ES-I3 (cell line): ENCODE results near the gene MAP2K3.
"Not testable (repeated sequence)": the region's sequence is repeated elsewhere in the genome, so short reads cannot be mapped to it uniquely, and the experiment has no call there.

Source experiments
- H3K36me3 ChIP-seq: 2 replicates; pipeline ENCODE4 v1.6.1; 2013; ENCODE audit warnings: mild to moderate bottlenecking, low read length, control low read depth, moderate library complexity; ENCODE audit not compliant: insufficient read depth
- H3K4me1 ChIP-seq: 2 replicates; pipeline ENCODE4 v1.6.1; 2013; ENCODE audit warnings: mild to moderate bottlenecking, control low read depth, low read length; ENCODE audit not compliant: insufficient read depth
- H3K9ac ChIP-seq: 2 replicates; pipeline ENCODE4 v1.6.1; 2013; ENCODE audit warnings: low read depth, mild to moderate bottlenecking, low read length, moderate library complexity
- H3K9me3 ChIP-seq: 2 replicates; pipeline ENCODE4 v1.6.1; 2013; ENCODE audit warnings: mild to moderate bottlenecking, low read length, moderate library complexity; ENCODE audit not compliant: control insufficient read depth, insufficient read depth

Gene MAP2K3

GRCh38 chr17:21327921-21328320, 43.4 kb downstream of the MAP2K3 start:
- H3K36me3 ChIP-seq, H3K9me3 ChIP-seq, H3K9ac ChIP-seq, H3K4me1 ChIP-seq: not testable (repeated sequence)

- not testable (repeated sequence) for H3K9me3 ChIP-seq, H3K36me3 ChIP-seq, H3K9ac ChIP-seq, H3K4me1 ChIP-seq
Observed at GRCh38 chr17:21328778-21329177, 44.3 kb downstream of the MAP2K3 start.

- H3K4me1 ChIP-seq, result no peaks in the 10 kb centered on the region
- no peaks in the 10 kb centered on the region for H3K9me3 ChIP-seq
- H3K9ac ChIP-seq, result no peak overlapping the region
- no peaks in the 10 kb centered on the region for H3K36me3 ChIP-seq
Observed at GRCh38 chr17:21330436-21331160, 46.1 kb downstream of the MAP2K3 start.

GRCh38 chr17:21336541-21337294, 52.2 kb downstream of the MAP2K3 start:
- not testable (repeated sequence) for H3K36me3 ChIP-seq, H3K9ac ChIP-seq, H3K4me1 ChIP-seq, H3K9me3 ChIP-seq

- not testable (repeated sequence) for H3K36me3 ChIP-seq, H3K9ac ChIP-seq, H3K4me1 ChIP-seq, H3K9me3 ChIP-seq
Observed at GRCh38 chr17:21337981-21338625, 53.6 kb downstream of the MAP2K3 start.

- no peaks in the 10 kb centered on the region for H3K9me3 ChIP-seq
- H3K4me1 ChIP-seq, result no peaks in the 10 kb centered on the region
- no peak overlapping the region for H3K9ac ChIP-seq
- H3K36me3 ChIP-seq, result no peaks in the 10 kb centered on the region
Observed at GRCh38 chr17:21339011-21339410, 54.5 kb downstream of the MAP2K3 start.

GRCh38 chr17:21339571-21339970, 55.1 kb downstream of the MAP2K3 start:
- not testable (repeated sequence) for H3K9me3 ChIP-seq, H3K9ac ChIP-seq, H3K4me1 ChIP-seq, H3K36me3 ChIP-seq

GRCh38 chr17:21340407-21340806, 55.9 kb downstream of the MAP2K3 start:
- H3K9ac ChIP-seq, H3K4me1 ChIP-seq, H3K36me3 ChIP-seq, H3K9me3 ChIP-seq: not testable (repeated sequence)

GRCh38 chr17:21341279-21341678, 56.8 kb downstream of the MAP2K3 start:
- H3K9me3 ChIP-seq, H3K9ac ChIP-seq, H3K36me3 ChIP-seq, H3K4me1 ChIP-seq: not testable (repeated sequence)

GRCh38 chr17:21341925-21342540, 57.5 kb downstream of the MAP2K3 start:
- H3K4me1 ChIP-seq, H3K36me3 ChIP-seq, H3K9ac ChIP-seq, H3K9me3 ChIP-seq: not testable (repeated sequence)

- not testable (repeated sequence) for H3K36me3 ChIP-seq, H3K4me1 ChIP-seq, H3K9me3 ChIP-seq, H3K9ac ChIP-seq
Observed at GRCh38 chr17:21343061-21343949, 58.8 kb downstream of the MAP2K3 start.

GRCh38 chr17:21344801-21345200, 60.3 kb downstream of the MAP2K3 start:
- not testable (repeated sequence) for H3K36me3 ChIP-seq, H3K4me1 ChIP-seq, H3K9ac ChIP-seq, H3K9me3 ChIP-seq

GRCh38 chr17:21345236-21345635, 60.7 kb downstream of the MAP2K3 start:
- Histone ChIP-seq H3K9ac (no peak overlapping the region), H3K36me3 (no peaks in the 10 kb centered on the region), H3K4me1 (no peaks in the 10 kb centered on the region), H3K9me3 (no peaks in the 10 kb centered on the region)

- H3K9me3 ChIP-seq, H3K9ac ChIP-seq, H3K36me3 ChIP-seq, H3K4me1 ChIP-seq: not testable (repeated sequence)
Observed at GRCh38 chr17:21346107-21346506, 61.6 kb downstream of the MAP2K3 start.
